GM18517 (cell line): ENCODE results near the gene JOSD1.
A peak's percentile ranks its signal among the peaks of the same experiment; 100 is the strongest.

Experiments
- ATAC-seq: cut with Tn5 transposase; IDR thresholded peaks from one replicate; pipeline ENCODE4 v1.9.1; 2021; ENCODE audit warnings: mild to moderate bottlenecking, moderate library complexity; ENCODE audit not compliant: unreplicated experiment

JOSD1 gene

GRCh38 chr22:38715852-38716251 is 15.1 kb upstream of the JOSD1 start:
- ATAC-seq: no peak

DNA sequence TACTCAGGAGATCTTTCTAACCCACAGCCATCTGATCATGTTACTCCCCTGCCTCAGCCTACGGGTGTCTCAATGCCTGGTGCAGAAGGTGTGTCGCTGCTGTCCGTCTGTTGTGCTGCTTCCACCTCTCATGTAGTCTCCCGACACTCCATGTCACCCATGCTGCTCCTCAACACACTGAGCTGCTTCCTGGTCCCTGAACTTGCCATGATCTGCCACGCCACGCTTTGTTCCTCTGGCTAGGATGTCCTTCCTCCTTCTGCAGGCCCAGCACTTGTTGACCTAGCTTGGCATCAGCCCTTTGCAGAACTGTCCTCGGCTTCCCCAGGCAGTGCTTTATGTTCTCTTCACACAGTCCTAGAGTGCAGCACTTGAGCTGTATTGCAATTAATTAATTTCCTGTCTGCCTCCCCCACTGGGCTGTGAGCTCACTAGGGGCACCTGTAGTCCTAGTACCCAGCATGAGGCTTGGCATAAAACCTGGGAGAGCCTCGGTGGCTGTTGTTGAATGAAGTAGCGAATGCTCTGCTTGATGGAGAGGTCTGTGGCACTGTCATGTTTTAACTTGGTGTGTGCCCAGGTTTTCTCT is 14.5 kb upstream of the JOSD1 start:
- no peak for ATAC-seq

- no peak for ATAC-seq
Measured at GRCh38 chr22:38713921-38714320, 13.2 kb upstream of the JOSD1 start.

DNA sequence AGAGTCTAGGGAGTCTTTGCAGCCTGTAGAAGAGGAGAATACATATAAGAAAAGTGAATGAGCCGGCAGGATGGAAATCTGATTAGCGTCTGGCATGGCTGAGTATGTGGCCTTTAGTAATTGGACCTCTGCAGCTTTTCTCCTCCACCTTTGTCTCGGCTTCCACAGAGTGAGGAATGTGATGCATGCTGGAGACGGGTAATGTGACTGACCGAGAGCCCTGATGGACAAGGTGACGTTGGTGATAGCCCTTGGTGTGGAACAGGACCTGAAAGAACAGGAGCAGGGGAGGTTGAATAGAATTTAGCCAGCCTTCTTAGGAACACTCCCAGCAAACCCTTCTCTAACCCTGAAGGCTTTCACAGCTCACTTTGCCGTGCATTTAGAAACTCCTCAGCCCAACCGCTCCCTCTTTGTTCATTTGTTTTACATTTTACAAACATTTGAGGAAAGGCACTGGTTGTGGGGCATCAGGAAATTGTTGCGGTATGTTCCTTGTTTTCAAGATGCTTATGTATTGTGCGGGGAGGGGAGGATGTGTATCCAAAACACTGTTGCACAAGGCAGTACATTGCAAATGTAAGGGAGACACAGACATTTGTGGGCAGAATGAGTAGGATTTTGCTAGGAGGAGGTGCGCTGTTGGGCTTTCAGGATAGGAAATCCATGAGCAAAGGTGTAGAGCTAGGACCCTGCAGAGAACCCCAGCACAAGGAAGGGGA is 11.9 kb upstream of the JOSD1 start:
- ATAC-seq: no peak

GRCh38 chr22:38710866-38711265 is 10.1 kb upstream of the JOSD1 start:
- ATAC-seq: no peak

GRCh38 chr22:38710351-38710750 is 9.6 kb upstream of the JOSD1 start:
- no peak for ATAC-seq

- ATAC-seq: no peak
Measured at GRCh38 chr22:38709306-38709705, 8.6 kb upstream of the JOSD1 start.

GRCh38 chr22:38707984-38708383 is 7.2 kb upstream of the JOSD1 start:
- ATAC-seq: no peak

GRCh38 chr22:38707346-38707745 is 6.6 kb upstream of the JOSD1 start:
- ATAC-seq: no peak

GRCh38 chr22:38706901-38707195 is 6.1 kb upstream of the JOSD1 start:
- no peak for ATAC-seq

- peak; percentile 1 for ATAC-seq
Measured at GRCh38 chr22:38706101-38706900, 5.6 kb upstream of the JOSD1 start.

GRCh38 chr22:38705235-38706100 is 4.7 kb upstream of the JOSD1 start, which contains the start of gene GTPBP1:
Gene GTPBP1, plus strand, starts transcription at chr22:38705944. Its CDS starts 12 bp downstream, at chr22:38705956.
- ATAC-seq: peak; percentile 76

- ATAC-seq: no peak
Measured at GRCh38 chr22:38704654-38705234, 4.0 kb upstream of the JOSD1 start.

DNA sequence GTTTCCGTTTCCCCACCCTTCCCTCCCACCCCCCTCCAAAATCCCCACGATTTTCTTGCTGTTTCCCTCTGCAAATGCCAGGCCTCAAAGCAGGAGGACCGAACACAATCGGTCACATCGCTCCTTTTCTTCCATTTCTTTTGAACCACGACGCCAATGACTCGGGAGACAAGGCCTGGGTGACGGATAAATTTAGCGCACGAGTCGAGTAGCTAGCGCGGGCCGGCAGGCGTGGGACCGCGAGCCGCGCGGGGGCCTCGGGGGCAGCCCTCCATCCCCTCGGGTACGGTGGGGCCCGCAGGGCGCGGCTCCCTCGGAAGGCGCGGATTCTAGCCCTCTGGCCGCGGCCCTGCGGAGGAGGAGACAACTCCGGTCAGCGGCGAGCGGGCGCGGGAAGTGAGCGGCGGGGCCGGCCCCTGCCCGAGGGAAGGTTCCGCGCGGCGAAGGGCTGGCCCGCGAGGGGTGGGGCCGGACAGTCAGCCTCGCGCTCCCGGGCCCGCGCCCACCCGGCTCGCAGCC is 414 bp downstream of the JOSD1 start:
- ATAC-seq: no peak

DNA sequence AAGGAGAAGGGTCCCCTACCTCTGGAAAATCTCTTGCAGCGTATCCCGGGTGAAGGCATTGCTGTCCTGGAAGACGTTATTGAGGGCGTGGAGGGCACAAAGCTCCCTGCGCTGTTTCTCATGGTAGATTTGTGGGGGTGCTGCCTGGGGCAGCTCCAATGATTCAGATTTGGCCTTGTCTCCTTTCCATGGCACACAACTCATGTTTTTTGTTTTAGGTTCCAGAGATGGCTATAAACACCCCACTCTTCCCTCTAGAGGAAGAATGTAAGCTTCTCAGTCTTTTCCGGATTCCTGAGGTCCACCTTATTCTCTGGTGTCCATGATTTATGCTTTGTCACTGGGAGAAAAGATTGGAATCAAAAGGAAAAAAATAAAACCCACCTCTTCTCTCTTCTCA is 959 bp downstream of the JOSD1 start:
- no peak for ATAC-seq

DNA sequence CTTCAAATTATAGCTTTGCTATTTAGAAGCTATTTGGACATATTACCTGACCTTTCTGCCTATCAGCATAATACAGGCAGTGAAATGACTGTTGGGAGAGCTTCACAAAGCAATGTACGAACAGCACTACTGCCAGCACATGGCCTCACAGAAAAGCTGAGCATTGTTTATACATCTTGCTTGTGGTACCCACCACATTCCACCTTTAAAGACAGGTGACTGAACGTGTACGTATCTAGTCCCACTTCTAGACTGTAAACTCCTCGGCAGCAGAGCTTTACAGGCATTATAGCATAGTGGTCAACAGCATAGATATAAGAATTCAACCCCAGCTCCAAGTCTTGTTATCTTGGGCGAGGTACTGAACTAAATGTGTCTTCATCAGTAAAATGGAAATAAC is 1.6 kb downstream of the JOSD1 start:
- ATAC-seq: no peak

GRCh38 chr22:38698407-38699094 is 2.2 kb downstream of the JOSD1 start:
- ATAC-seq: no peak

GRCh38 chr22:38697425-38698089 is 3.2 kb downstream of the JOSD1 start:
- ATAC-seq: no peak

GRCh38 chr22:38696606-38697424 is 3.9 kb downstream of the JOSD1 start:
- no peak for ATAC-seq
